Gastrocnemius medialis (tissue), 4 donors: ENCODE results near the gene VMP1. TPM values are rescaled to one million over a fixed set of nuclear protein-coding genes. Genes with fewer than 3 reads are reported as not detected.
"Not testable (repeated sequence)": the region's sequence is repeated elsewhere in the genome, so short reads cannot be mapped to it uniquely, and the experiment has no call there.

ENCODE experiments used
- ATAC-seq, 2 donors: fragments of 150-250 bp; one replicate each; pipeline ENCODE4 v1.9.1; 2016
- DNase-seq, 2 donors: peaks; one replicate each; pipeline ENCODE4 v3.0.0-alpha.2; 2019
- H3K27ac ChIP-seq, 4 donors: fragments of 200-600 bp; sonication (generic); 1 replicate in 1 of 4; 2 replicates in 3 of 4; pipeline ENCODE4 v1.5.1; 2016 to 2018; ENCODE audit warnings: mild to moderate bottlenecking in 2 of 4, moderate library complexity in 1 of 4
- H3K27me3 ChIP-seq, 3 donors: fragments of 200-600 bp; sonication (generic) in 2 of 3; 1 replicate in 1 of 3; 2 replicates in 2 of 3; pipeline versions ENCODE4 v1.5.1 to v1.6.0; 2016 to 2019; ENCODE audit warnings: mild to moderate bottlenecking in 1 of 3, moderate library complexity in 1 of 3
- H3K36me3 ChIP-seq, 2 donors: fragments of 200-600 bp; sonication (generic) in 1 of 2; one replicate each; pipeline ENCODE4 v1.5.1; 2017 to 2018
- H3K4me1 ChIP-seq, 2 donors: fragments of 200-600 bp; sonication (generic) in 1 of 2; one replicate each; pipeline ENCODE4 v1.5.1; 2016 to 2017; ENCODE audit warnings: mild to moderate bottlenecking in 2 of 2
- H3K4me3 ChIP-seq, 4 donors: fragments of 200-600 bp; sonication (generic) in 3 of 4; 1 replicate in 1 of 4; 2 replicates in 3 of 4; pipeline ENCODE4 v1.5.1; 2016 to 2019; ENCODE audit warnings: mild to moderate bottlenecking in 2 of 4
- H3K9me3 ChIP-seq, 3 donors: fragments of 200-600 bp; sonication (generic) in 2 of 3; 1 replicate in 1 of 3; 2 replicates in 2 of 3; pipeline ENCODE4 v1.5.1; 2016 to 2019
- POLR2A ChIP-seq, 2 donors: fragments of 450-650 bp; IDR thresholded peaks; one replicate each; pipeline ENCODE4 v1.6.1; 2017; ENCODE audit warnings: antibody characterized with exemption in 2 of 2, mild to moderate bottlenecking in 2 of 2, moderate library complexity in 2 of 2
- in situ Hi-C, 4 donors: fragments of 200-750 bp; cut with MboI; loops; one replicate each; pipeline versions ENCODE4 v1.15.0 to v1.8.0; 2017; ENCODE audit warnings: low sequenced_read_pairs in 4 of 4
- intact Hi-C: fragments of 100-400 bp; cut with DNase I; formaldehyde crosslinking; loops from one replicate; pipeline ENCODE4 v1.15.1; 2023; ENCODE audit warnings: low total_unique reads
- total RNA-seq, 4 donors: library from RNA; depleted of rRNA; stranded (reverse); fragments of >200 nt; gene quantifications; one replicate each; pipeline versions ENCODE4 v1.1.0 to v1.2.3, GENCODE V29; 2016
- TF ChIP-seq, protein P1 (sequence below), 5 experiments: fragments of 450-650 bp in 3 of 5; fragments of 200-600 bp in 2 of 5; sonication (generic) in 2 of 5; IDR thresholded peaks in 4 of 5; conservative IDR thresholded peaks in 1 of 5; 1 replicate in 4 of 5; 2 replicates in 1 of 5; pipeline ENCODE4 v1.5.1; 2016 to 2019; ENCODE audit warnings: antibody characterized with exemption in 5 of 5, mild to moderate bottlenecking in 3 of 5, moderate library complexity in 3 of 5

VMP1 gene
- total RNA-seq, 4 donors from 2014 or later, result 39.2 to 55.0 (median 48.4) TPM

DNA sequence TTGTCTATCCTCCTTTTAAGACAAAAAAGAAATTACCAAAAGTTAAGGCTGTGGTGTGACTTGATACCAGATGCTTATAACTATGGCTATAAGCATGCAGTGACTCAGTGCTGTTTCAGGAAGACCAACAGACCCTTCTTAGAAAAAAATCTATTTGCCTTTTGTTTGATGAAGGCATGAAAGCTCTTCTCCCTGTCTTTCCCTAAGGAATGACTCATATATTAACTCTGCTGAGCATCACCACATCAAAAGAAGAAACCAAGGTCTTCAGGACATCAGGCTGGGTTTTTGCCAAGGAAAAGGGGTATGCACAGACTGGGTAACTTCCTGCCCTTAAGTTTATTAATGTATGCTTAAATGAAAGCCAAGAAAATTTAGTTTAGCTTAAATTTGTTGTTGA is 47.1 kb downstream of the VMP1 start:
- Histone ChIP-seq H3K4me3 (no peak overlapping the region), H3K27me3 (no peaks in the 10 kb centered on the region), H3K9me3 (no peaks in the 10 kb centered on the region), H3K27ac (peak overlapping the region in 1 of 4 donors; percentile 44), H3K4me1 (peaks cover 6 to 8% of the 10 kb centered on the region in 2 donors), H3K36me3 (peaks cover 0 to 6% of the 10 kb centered on the region in 2 donors)
- intact Hi-C loops (loop anchor here (5.0 kb wide), 1 partner anchor 283 kb away; no protein-coding TSS in a partner anchor), in situ Hi-C loops (no loop called here)
- TF ChIP-seq POLR2A (IDR thresholded peaks at IDR 0.05), result no peak
- TF ChIP-seq, protein P1, sequence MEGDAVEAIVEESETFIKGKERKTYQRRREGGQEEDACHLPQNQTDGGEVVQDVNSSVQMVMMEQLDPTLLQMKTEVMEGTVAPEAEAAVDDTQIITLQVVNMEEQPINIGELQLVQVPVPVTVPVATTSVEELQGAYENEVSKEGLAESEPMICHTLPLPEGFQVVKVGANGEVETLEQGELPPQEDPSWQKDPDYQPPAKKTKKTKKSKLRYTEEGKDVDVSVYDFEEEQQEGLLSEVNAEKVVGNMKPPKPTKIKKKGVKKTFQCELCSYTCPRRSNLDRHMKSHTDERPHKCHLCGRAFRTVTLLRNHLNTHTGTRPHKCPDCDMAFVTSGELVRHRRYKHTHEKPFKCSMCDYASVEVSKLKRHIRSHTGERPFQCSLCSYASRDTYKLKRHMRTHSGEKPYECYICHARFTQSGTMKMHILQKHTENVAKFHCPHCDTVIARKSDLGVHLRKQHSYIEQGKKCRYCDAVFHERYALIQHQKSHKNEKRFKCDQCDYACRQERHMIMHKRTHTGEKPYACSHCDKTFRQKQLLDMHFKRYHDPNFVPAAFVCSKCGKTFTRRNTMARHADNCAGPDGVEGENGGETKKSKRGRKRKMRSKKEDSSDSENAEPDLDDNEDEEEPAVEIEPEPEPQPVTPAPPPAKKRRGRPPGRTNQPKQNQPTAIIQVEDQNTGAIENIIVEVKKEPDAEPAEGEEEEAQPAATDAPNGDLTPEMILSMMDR (IDR thresholded peaks at IDR 0.05 in 4 of 5, conservative IDR thresholded peaks at IDR 0.05 in 1 of 5), result no peak
- no peak for ATAC-seq
- no peak for DNase-seq

- in situ Hi-C loops, DNase-seq, H3K4me1 ChIP-seq, intact Hi-C loops, H3K36me3 ChIP-seq, ATAC-seq, H3K27ac ChIP-seq, H3K4me3 ChIP-seq, H3K9me3 ChIP-seq, H3K27me3 ChIP-seq: not testable (repeated sequence)
Observed at GRCh38 chr17:59755069-59755468, 47.6 kb downstream of the VMP1 start.

DNA sequence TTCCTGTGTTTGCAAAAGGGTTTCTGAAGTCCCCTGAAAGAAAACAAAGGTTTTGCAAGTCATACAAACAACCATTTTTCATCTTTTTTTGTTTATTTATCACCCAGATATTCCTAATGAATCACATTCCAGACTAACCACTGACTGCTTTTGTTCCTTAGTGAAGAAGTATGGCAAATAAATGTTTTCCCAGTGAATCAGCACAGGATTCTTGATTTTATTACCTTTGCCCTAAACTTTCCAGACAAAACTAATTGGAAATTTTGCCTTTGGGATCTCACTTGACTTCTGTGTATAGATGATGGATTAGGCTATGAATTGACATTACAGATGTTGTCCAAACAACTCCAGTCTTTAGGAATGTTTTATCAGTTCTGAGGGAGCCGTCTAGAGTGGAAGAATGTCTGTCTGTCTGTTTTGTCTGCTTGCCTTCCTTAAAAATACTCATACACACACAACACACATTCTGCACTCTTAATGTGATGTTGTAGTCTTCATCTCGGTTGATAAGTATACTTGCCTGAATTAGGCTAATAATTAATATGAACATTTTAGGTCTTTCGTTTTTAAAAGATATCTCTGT is 48.9 kb downstream of the VMP1 start:
- ATAC-seq (no peak), DNase-seq (no peak)
- H3K4me3 ChIP-seq, result no peak overlapping the region
- peaks cover 0 to 6% of the 10 kb centered on the region in 2 donors for H3K36me3 ChIP-seq
- H3K27ac ChIP-seq, result peak overlapping the region in 2 of 4 donors; percentile 4 to 8
- no peaks in the 10 kb centered on the region for H3K9me3 ChIP-seq
- TF ChIP-seq, protein P1 (IDR thresholded peaks at IDR 0.05 in 4 of 5, conservative IDR thresholded peaks at IDR 0.05 in 1 of 5), result no peak
- TF ChIP-seq POLR2A (IDR thresholded peaks at IDR 0.05), result no peak
- H3K27me3 ChIP-seq, result no peaks in the 10 kb centered on the region
- in situ Hi-C loops (no loop called here), intact Hi-C loops (no loop called here)
- H3K4me1 ChIP-seq, result peaks cover 6 to 8% of the 10 kb centered on the region in 2 donors

DNA sequence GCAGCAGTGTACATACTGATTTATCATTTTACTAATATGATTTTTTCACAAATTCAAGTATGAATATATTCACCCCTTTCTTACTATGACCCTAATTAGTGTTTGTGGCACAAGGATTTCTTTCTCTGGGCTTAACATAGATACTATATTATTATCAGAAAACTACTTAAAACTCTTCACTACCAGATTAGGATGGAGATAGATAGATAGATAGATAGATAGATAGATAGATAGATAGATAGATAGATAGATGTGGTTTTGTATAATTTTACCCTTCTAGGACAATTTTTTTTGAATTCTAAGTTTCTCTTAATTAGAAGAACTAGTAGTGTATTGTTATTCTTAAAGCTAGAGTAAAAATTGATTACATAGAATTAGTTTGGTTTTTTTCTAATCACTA is 49.6 kb downstream of the VMP1 start:
- Histone ChIP-seq H3K27me3 (no peaks in the 10 kb centered on the region), H3K9me3 (no peaks in the 10 kb centered on the region), H3K36me3 (peaks cover 0 to 6% of the 10 kb centered on the region in 2 donors), H3K4me3 (no peak overlapping the region), H3K4me1 (peaks cover 6 to 8% of the 10 kb centered on the region in 2 donors), H3K27ac (no peak overlapping the region)
- intact Hi-C loops, result no loop called here
- TF ChIP-seq POLR2A (IDR thresholded peaks at IDR 0.05), result no peak
- TF ChIP-seq, protein P1 (IDR thresholded peaks at IDR 0.05 in 4 of 5, conservative IDR thresholded peaks at IDR 0.05 in 1 of 5), result no peak
- ATAC-seq, result no peak
- DNase-seq, result no peak
- in situ Hi-C loops, result no loop called here

DNA sequence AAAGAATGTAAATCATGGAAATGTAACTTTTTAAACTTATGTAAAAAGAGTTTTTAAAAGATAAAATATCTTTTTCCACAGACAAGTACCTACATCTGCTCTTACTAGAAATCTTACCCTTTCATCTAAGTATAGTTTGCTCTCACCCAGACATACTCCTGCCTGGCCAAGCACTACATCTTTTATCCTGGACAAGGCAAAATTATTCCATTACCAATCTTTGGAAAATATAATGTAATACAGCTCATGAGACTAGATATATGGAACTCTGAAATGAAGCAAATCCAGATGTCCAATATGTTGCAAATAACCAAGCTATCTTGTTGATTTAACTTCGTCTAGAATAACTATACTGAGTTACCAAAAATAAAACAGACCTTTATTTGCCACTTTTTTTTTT is 50.0 kb downstream of the VMP1 start:
- Histone ChIP-seq H3K36me3 (peaks cover 0 to 6% of the 10 kb centered on the region in 2 donors), H3K27ac (no peak overlapping the region), H3K4me3 (no peak overlapping the region), H3K27me3 (no peaks in the 10 kb centered on the region), H3K9me3 (no peaks in the 10 kb centered on the region), H3K4me1 (peaks cover 6 to 8% of the 10 kb centered on the region in 2 donors)
- TF ChIP-seq POLR2A (IDR thresholded peaks at IDR 0.05), result no peak
- TF ChIP-seq, protein P1 (IDR thresholded peaks at IDR 0.05 in 4 of 5, conservative IDR thresholded peaks at IDR 0.05 in 1 of 5), result no peak
- in situ Hi-C loops (no loop called here), intact Hi-C loops (no loop called here)
- no peak for DNase-seq
- ATAC-seq, result no peak
